DND-41 (cell line): ENCODE measurements around the gene RCBTB2.

ENCODE experiments used
- ATAC-seq: fragments of 200-7000 bp; cut with Tn5 transposase; 3 replicates; pipeline ENCODE4 v1.9.1; 2021; ENCODE audit warnings: low read depth; ENCODE audit not compliant: insufficient read depth
- DNase-seq: peaks from one replicate; pipeline ENCODE4 v3.0.0-alpha.2; 2020
- H2AFZ ChIP-seq: 2 replicates; pipeline ENCODE4 v1.6.0; 2012; ENCODE audit warnings: low read depth, low read length
- H3K27ac ChIP-seq: 2 replicates; pipeline ENCODE4 v1.5.1; 2012; ENCODE audit warnings: low read length, inconsistent platforms
- H3K27me3 ChIP-seq: fragments of 200-600 bp; sonication (generic); 2 replicates; pipeline ENCODE4 v1.6.0; 2012; ENCODE audit warnings: low read length, mild to moderate bottlenecking, inconsistent platforms; ENCODE audit not compliant: insufficient read depth, poor library complexity
- H3K36me3 ChIP-seq: 2 replicates; pipeline ENCODE4 v1.5.1; 2012; ENCODE audit warnings: low read length, inconsistent platforms; ENCODE audit not compliant: insufficient read depth
- H3K4me1 ChIP-seq: 2 replicates; pipeline ENCODE4 v1.5.1; 2012; ENCODE audit warnings: mild to moderate bottlenecking, low read length; ENCODE audit not compliant: insufficient read depth
- H3K4me2 ChIP-seq: 2 replicates; pipeline ENCODE4 v1.6.0; 2012; ENCODE audit warnings: mild to moderate bottlenecking, moderate library complexity, low read length, inconsistent platforms; ENCODE audit not compliant: insufficient read depth
- H3K4me3 ChIP-seq, 2 experiments: fragments of 200-600 bp in 1 of 2; shearing (Covaris generic) in 1 of 2; 2 replicates each; pipeline ENCODE4 v1.5.1; 2012 to 2016; ENCODE audit warnings: inconsistent platforms in 2 of 2, low read length in 2 of 2, mild to moderate bottlenecking in 2 of 2, low read depth in 1 of 2, moderate library complexity in 1 of 2
- H3K79me2 ChIP-seq: 2 replicates; pipeline ENCODE4 v1.6.0; 2012; ENCODE audit warnings: low read length, inconsistent platforms; ENCODE audit not compliant: insufficient read depth
- H3K9ac ChIP-seq: 2 replicates; pipeline ENCODE4 v1.6.0; 2012; ENCODE audit warnings: low read depth, mild to moderate bottlenecking, inconsistent platforms, low read length, moderate library complexity
- H3K9me3 ChIP-seq: 2 replicates; pipeline ENCODE4 v1.5.1; 2012; ENCODE audit warnings: low read length, moderate library complexity, mild to moderate bottlenecking, inconsistent platforms; ENCODE audit not compliant: insufficient read depth, severe bottlenecking
- H4K20me1 ChIP-seq: 2 replicates; pipeline ENCODE4 v1.6.0; 2012; ENCODE audit warnings: low read length; ENCODE audit not compliant: insufficient read depth
- CTCF ChIP-seq: IDR thresholded peaks from 2 replicates; pipeline ENCODE4 v1.5.1; 2012; ENCODE audit warnings: borderline replicate concordance, low read length, moderate library complexity, mild to moderate bottlenecking; ENCODE audit not compliant: poor library complexity, severe bottlenecking; ENCODE audit errors: extremely low read depth
- EZH2 ChIP-seq: IDR thresholded peaks from 3 replicates; pipeline ENCODE4 v1.6.1; 2012; ENCODE audit warnings: borderline replicate concordance, low read depth, mild to moderate bottlenecking, moderate library complexity, low read length, inconsistent platforms; ENCODE audit not compliant: severe bottlenecking

RCBTB2 gene

GRCh38 chr13:48449656-48450055 is 83.2 kb downstream of the RCBTB2 start:
- Histone ChIP-seq H3K9ac (no peak overlapping the region), H3K4me1 (no peaks in the 10 kb centered on the region), H3K79me2 (peaks cover 35% of the 10 kb centered on the region), H3K9me3 (peaks cover 14% of the 10 kb centered on the region), H2AFZ (no peak overlapping the region), H3K36me3 (peaks cover 47% of the 10 kb centered on the region), H3K4me3 (no peak overlapping the region), H3K27me3 (no peaks in the 10 kb centered on the region), H3K4me2 (no peak overlapping the region), H4K20me1 (no peaks in the 10 kb centered on the region), H3K27ac (no peak overlapping the region)
- DNase-seq (no peak), ATAC-seq (0 out of 3 replicates have a peak, but pooled peaks have one; percentile 17)
- TF ChIP-seq EZH2 (no peak), CTCF (no peak)

- no peaks in the 10 kb centered on the region for H4K20me1 ChIP-seq
- no peaks in the 10 kb centered on the region for H3K4me1 ChIP-seq
- H3K9ac ChIP-seq, result no peak overlapping the region
- TF ChIP-seq EZH2, result no peak
- H3K27me3 ChIP-seq, result no peaks in the 10 kb centered on the region
- ATAC-seq (0 out of 3 replicates have a peak, but pooled peaks have one; percentile 24), DNase-seq (no peak)
- peaks cover 35% of the 10 kb centered on the region for H3K79me2 ChIP-seq
- H3K36me3 ChIP-seq, result peaks cover 46% of the 10 kb centered on the region
- no peak overlapping the region for H2AFZ ChIP-seq
- no peak overlapping the region for H3K4me2 ChIP-seq
- peaks cover 14% of the 10 kb centered on the region for H3K9me3 ChIP-seq
- H3K4me3 ChIP-seq, result no peak overlapping the region
- H3K27ac ChIP-seq, result no peak overlapping the region
These were observed 83.8 kb downstream of the RCBTB2 start for GRCh38 chr13:48448959-48449614.

- ATAC-seq (no peak), DNase-seq (no peak)
- no peaks in the 10 kb centered on the region for H4K20me1 ChIP-seq
- TF ChIP-seq EZH2 (no peak), CTCF (no peak)
- no peak overlapping the region for H3K9ac ChIP-seq
- peaks cover 14% of the 10 kb centered on the region for H3K9me3 ChIP-seq
- no peak overlapping the region for H3K4me3 ChIP-seq
- H3K27ac ChIP-seq, result no peak overlapping the region
- H3K4me2 ChIP-seq, result no peak overlapping the region
- peaks cover 39% of the 10 kb centered on the region for H3K79me2 ChIP-seq
- no peaks in the 10 kb centered on the region for H3K27me3 ChIP-seq
- peaks cover 45% of the 10 kb centered on the region for H3K36me3 ChIP-seq
- H3K4me1 ChIP-seq, result no peaks in the 10 kb centered on the region
- H2AFZ ChIP-seq, result no peak overlapping the region
These were observed 84.5 kb downstream of the RCBTB2 start for GRCh38 chr13:48448285-48448958.

- no peak overlapping the region for H3K4me3 ChIP-seq
- peaks cover 14% of the 10 kb centered on the region for H3K9me3 ChIP-seq
- no peak for TF ChIP-seq EZH2
- TF ChIP-seq CTCF, result no peak
- no peak overlapping the region for H3K27ac ChIP-seq
- ATAC-seq (no peak), DNase-seq (no peak)
- H3K4me2 ChIP-seq, result no peak overlapping the region
- H3K9ac ChIP-seq, result no peak overlapping the region
- H3K27me3 ChIP-seq, result no peaks in the 10 kb centered on the region
- peaks cover 33% of the 10 kb centered on the region for H3K79me2 ChIP-seq
- H4K20me1 ChIP-seq, result no peaks in the 10 kb centered on the region
- H3K36me3 ChIP-seq, result peaks cover 36% of the 10 kb centered on the region
- no peak overlapping the region for H2AFZ ChIP-seq
- H3K4me1 ChIP-seq, result no peaks in the 10 kb centered on the region
These were observed 86.4 kb downstream of the RCBTB2 start for GRCh38 chr13:48446464-48446863.
